ENCODE measurements around the gene FARP2.

DNA sequence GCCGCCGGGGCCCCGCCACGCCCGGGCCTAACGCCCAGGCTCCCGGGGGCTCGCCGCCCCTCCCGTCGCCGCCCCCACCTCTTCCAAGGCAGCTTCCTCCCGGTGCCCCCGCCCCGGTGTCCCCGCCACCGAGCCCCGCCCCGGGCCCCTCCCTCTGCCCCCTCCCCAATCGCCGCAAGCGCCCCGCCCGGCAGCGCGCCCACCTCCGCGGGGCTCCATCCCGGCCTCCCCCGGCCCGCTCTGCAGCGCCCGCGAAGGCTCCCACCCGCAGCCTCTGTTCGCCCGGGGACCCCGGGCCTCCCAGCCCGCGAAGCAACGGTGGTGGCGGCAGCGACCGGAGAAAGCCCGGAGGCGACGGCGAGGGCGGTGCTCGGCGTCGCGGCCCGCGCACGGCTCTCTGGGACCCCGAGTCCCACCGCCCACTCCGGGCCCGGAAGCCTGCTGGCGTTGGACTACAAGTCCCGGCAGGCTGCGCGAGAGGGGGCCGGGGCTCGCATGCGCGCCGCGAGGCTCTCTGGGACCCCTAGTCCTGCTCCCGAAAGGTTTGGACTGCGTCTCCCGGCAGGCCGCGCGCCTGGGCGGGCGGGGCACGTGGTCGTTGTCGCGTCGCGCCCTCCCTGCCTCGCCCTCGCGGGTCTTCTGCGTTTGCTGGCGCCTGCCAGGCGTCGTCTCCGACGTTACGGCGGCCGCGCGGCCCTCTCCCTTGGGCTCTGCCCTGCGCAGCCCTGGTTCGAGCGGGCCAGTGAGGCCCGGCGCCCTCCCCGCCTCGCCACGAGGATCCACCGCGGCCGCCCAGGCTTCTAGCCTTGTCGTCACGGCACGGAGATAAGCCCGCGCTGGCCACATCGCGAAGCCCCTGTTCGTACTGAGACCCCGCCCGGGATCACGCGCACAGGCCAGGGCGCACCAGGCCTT lies 152.4 kb downstream of the FARP2 start, which contains the start of gene STK25:
- TF ChIP-seq ZNF830 (tag by site-specific recombination; IDR thresholded peaks at IDR 0.05; ENCODE audit: low read depth) = no peak
- TF ChIP-seq ZFP37 (tag by site-specific recombination; IDR thresholded peaks at IDR 0.05) = no peak
- no peak for TF ChIP-seq ZNF626 (tag by site-specific recombination; IDR thresholded peaks at IDR 0.05)
- TF ChIP-seq, protein P1, sequence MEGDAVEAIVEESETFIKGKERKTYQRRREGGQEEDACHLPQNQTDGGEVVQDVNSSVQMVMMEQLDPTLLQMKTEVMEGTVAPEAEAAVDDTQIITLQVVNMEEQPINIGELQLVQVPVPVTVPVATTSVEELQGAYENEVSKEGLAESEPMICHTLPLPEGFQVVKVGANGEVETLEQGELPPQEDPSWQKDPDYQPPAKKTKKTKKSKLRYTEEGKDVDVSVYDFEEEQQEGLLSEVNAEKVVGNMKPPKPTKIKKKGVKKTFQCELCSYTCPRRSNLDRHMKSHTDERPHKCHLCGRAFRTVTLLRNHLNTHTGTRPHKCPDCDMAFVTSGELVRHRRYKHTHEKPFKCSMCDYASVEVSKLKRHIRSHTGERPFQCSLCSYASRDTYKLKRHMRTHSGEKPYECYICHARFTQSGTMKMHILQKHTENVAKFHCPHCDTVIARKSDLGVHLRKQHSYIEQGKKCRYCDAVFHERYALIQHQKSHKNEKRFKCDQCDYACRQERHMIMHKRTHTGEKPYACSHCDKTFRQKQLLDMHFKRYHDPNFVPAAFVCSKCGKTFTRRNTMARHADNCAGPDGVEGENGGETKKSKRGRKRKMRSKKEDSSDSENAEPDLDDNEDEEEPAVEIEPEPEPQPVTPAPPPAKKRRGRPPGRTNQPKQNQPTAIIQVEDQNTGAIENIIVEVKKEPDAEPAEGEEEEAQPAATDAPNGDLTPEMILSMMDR (tag by site-specific recombination; IDR thresholded peaks at IDR 0.05) = no peak
- 0 out of 2 replicates have a peak, but pooled peaks have one; percentile 16 for TF ChIP-seq ZNF629 (tag by site-specific recombination; IDR thresholded peaks at IDR 0.05)
- TF ChIP-seq, protein P2, sequence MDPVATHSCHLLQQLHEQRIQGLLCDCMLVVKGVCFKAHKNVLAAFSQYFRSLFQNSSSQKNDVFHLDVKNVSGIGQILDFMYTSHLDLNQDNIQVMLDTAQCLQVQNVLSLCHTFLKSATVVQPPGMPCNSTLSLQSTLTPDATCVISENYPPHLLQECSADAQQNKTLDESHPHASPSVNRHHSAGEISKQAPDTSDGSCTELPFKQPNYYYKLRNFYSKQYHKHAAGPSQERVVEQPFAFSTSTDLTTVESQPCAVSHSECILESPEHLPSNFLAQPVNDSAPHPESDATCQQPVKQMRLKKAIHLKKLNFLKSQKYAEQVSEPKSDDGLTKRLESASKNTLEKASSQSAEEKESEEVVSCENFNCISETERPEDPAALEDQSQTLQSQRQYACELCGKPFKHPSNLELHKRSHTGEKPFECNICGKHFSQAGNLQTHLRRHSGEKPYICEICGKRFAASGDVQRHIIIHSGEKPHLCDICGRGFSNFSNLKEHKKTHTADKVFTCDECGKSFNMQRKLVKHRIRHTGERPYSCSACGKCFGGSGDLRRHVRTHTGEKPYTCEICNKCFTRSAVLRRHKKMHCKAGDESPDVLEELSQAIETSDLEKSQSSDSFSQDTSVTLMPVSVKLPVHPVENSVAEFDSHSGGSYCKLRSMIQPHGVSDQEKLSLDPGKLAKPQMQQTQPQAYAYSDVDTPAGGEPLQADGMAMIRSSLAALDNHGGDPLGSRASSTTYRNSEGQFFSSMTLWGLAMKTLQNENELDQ (tag by site-specific recombination; IDR thresholded peaks at IDR 0.05; ENCODE audit: low read depth) = no peak
- TF ChIP-seq ZNF274 (IDR thresholded peaks at IDR 0.05; ENCODE audit: low read length) = no peak
- no peak for TF ChIP-seq ZNF274 (tag by site-specific recombination; IDR thresholded peaks at IDR 0.05; ENCODE audit: borderline replicate concordance)
- no peak for TF ChIP-seq ZNF24 (tag by site-specific recombination; IDR thresholded peaks at IDR 0.05)
- no peak for TF ChIP-seq ZNF660 (tag by site-specific recombination; IDR thresholded peaks at IDR 0.05)
- TF ChIP-seq, protein P3, sequence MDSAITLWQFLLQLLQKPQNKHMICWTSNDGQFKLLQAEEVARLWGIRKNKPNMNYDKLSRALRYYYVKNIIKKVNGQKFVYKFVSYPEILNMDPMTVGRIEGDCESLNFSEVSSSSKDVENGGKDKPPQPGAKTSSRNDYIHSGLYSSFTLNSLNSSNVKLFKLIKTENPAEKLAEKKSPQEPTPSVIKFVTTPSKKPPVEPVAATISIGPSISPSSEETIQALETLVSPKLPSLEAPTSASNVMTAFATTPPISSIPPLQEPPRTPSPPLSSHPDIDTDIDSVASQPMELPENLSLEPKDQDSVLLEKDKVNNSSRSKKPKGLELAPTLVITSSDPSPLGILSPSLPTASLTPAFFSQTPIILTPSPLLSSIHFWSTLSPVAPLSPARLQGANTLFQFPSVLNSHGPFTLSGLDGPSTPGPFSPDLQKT (IDR thresholded peaks at IDR 0.05; ENCODE audit: borderline replicate concordance, low read depth, low read length) = no peak
- TF ChIP-seq, protein P4, sequence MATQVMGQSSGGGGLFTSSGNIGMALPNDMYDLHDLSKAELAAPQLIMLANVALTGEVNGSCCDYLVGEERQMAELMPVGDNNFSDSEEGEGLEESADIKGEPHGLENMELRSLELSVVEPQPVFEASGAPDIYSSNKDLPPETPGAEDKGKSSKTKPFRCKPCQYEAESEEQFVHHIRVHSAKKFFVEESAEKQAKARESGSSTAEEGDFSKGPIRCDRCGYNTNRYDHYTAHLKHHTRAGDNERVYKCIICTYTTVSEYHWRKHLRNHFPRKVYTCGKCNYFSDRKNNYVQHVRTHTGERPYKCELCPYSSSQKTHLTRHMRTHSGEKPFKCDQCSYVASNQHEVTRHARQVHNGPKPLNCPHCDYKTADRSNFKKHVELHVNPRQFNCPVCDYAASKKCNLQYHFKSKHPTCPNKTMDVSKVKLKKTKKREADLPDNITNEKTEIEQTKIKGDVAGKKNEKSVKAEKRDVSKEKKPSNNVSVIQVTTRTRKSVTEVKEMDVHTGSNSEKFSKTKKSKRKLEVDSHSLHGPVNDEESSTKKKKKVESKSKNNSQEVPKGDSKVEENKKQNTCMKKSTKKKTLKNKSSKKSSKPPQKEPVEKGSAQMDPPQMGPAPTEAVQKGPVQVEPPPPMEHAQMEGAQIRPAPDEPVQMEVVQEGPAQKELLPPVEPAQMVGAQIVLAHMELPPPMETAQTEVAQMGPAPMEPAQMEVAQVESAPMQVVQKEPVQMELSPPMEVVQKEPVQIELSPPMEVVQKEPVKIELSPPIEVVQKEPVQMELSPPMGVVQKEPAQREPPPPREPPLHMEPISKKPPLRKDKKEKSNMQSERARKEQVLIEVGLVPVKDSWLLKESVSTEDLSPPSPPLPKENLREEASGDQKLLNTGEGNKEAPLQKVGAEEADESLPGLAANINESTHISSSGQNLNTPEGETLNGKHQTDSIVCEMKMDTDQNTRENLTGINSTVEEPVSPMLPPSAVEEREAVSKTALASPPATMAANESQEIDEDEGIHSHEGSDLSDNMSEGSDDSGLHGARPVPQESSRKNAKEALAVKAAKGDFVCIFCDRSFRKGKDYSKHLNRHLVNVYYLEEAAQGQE (tag by site-specific recombination; IDR thresholded peaks at IDR 0.05) = no peak
- TF ChIP-seq SCRT2 (tag by site-specific recombination; IDR thresholded peaks at IDR 0.05) = no peak
- TF ChIP-seq ZNF677 (tag by site-specific recombination; IDR thresholded peaks at IDR 0.05) = no peak

Measured in HEK293 (cell line).